Bone marrow (tissue), 2 donors: ENCODE measurements around the gene AFAP1L1.
A peak's percentile ranks its signal among the peaks of the same experiment; 100 is the strongest.

Experiments
- DNase-seq, 2 donors: peaks; one replicate each; lab custom pipeline; 2025; lab: John Stamatoyannopoulos, UW

Gene AFAP1L1

GRCh38 chr5:149284501-149284900 is 12.8 kb downstream of the AFAP1L1 start:
- no peak for DNase-seq

GRCh38 chr5:149285153-149285552 is 13.5 kb downstream of the AFAP1L1 start:
- DNase-seq: no peak

GRCh38 chr5:149288436-149288835 is 16.8 kb downstream of the AFAP1L1 start:
- DNase-seq: no peak

- DNase-seq: no peak
Measured at GRCh38 chr5:149289301-149289700, 17.6 kb downstream of the AFAP1L1 start.

- DNase-seq: no peak
Measured at GRCh38 chr5:149294872-149295829, 23.5 kb downstream of the AFAP1L1 start.

- DNase-seq: no peak
Measured at GRCh38 chr5:149297340-149298025, 25.8 kb downstream of the AFAP1L1 start.

GRCh38 chr5:149298163-149298562 is 26.5 kb downstream of the AFAP1L1 start:
- no peak for DNase-seq

GRCh38 chr5:149298842-149299404 is 27.3 kb downstream of the AFAP1L1 start:
- DNase-seq: peak in 1 of 2 donors; percentile 57

- DNase-seq: no peak
Measured at GRCh38 chr5:149299451-149300054, 27.9 kb downstream of the AFAP1L1 start.

- DNase-seq: no peak
Measured at GRCh38 chr5:149300441-149300840, 28.8 kb downstream of the AFAP1L1 start.

- no peak for DNase-seq
Measured at GRCh38 chr5:149301049-149301743, 29.5 kb downstream of the AFAP1L1 start.

- no peak for DNase-seq
Measured at GRCh38 chr5:149301744-149302380, 30.2 kb downstream of the AFAP1L1 start.

- no peak for DNase-seq
Measured at GRCh38 chr5:149302641-149303040, 31.0 kb downstream of the AFAP1L1 start.

- no peak for DNase-seq
Measured at GRCh38 chr5:149303210-149303609, 31.6 kb downstream of the AFAP1L1 start.

GRCh38 chr5:149304195-149305078 is 32.8 kb downstream of the AFAP1L1 start:
- no peak for DNase-seq

GRCh38 chr5:149309354-149309753 is 37.7 kb downstream of the AFAP1L1 start:
- DNase-seq: no peak

- no peak for DNase-seq
Measured at GRCh38 chr5:149310488-149310887, 38.8 kb downstream of the AFAP1L1 start.

- no peak for DNase-seq
Measured at GRCh38 chr5:149310947-149311658, 39.4 kb downstream of the AFAP1L1 start.

- DNase-seq: no peak
Measured at GRCh38 chr5:149313151-149313841, 41.6 kb downstream of the AFAP1L1 start.
